Heart right ventricle (tissue), 16 donors: ENCODE data around the gene FHIT. TPM values are rescaled to one million over a fixed set of nuclear protein-coding genes. Genes with fewer than 3 reads are reported as not detected.

Experiments used
- ATAC-seq, 8 donors: fragments of 200-7000 bp; cut with Tn5 transposase; one replicate each; pipeline ENCODE4 v1.9.1; 2020; ENCODE audit warnings: mild to moderate bottlenecking in 8 of 8, moderate library complexity in 8 of 8, moderate number of reproducible peaks in 1 of 8
- DNase-seq, 2 donors: peaks; one replicate each; pipeline ENCODE4 v3.0.0-alpha.2; 2020
- H3K27ac ChIP-seq, 10 donors: fragments of 200-600 bp; sonication (generic) in 2 of 10; one replicate each; pipeline versions ENCODE4 v1.5.0 to v1.8.0; 2020 to 2022; ENCODE audit warnings: mild to moderate bottlenecking in 3 of 10
- H3K27me3 ChIP-seq, 7 donors: fragments of 200-600 bp; one replicate each; pipeline ENCODE4 v1.8.0; 2021 to 2022; ENCODE audit warnings: mild to moderate bottlenecking in 2 of 7
- H3K36me3 ChIP-seq, 9 donors: fragments of 200-600 bp; sonication (generic) in 1 of 9; one replicate each; pipeline versions ENCODE4 v1.5.0 to v1.8.0; 2020 to 2022; ENCODE audit warnings: mild to moderate bottlenecking in 2 of 9
- H3K4me1 ChIP-seq, 9 donors: fragments of 200-600 bp; sonication (generic) in 1 of 9; one replicate each; pipeline versions ENCODE4 v1.5.0 to v1.8.0; 2020 to 2022; ENCODE audit warnings: mild to moderate bottlenecking in 4 of 9
- H3K4me3 ChIP-seq, 10 donors: fragments of 200-600 bp; sonication (generic) in 2 of 10; one replicate each; pipeline versions ENCODE4 v1.5.0 to v1.8.0; 2020 to 2022; ENCODE audit warnings: mild to moderate bottlenecking in 7 of 10, moderate library complexity in 2 of 10
- H3K9me3 ChIP-seq, 11 donors: fragments of 200-600 bp in 10 of 11; sonication (generic) in 2 of 11; one replicate each; pipeline versions ENCODE4 v1.5.0 to v1.8.0; 2013 to 2022; ENCODE audit warnings: mild to moderate bottlenecking in 2 of 11, control low read depth in 1 of 11, moderate library complexity in 1 of 11
- WGBS, 2 donors: extraction: QIAGEN DNeasy Blood & Tissue Kit; methylation state at CpG; one replicate each; pipeline ENCODE4 v1.1.7; 2013; ENCODE audit warnings: inconsistent platforms in 1 of 2; 5-methylcytosine and 5-hydroxymethylcytosine counted together
- intact Hi-C, 10 donors: fragments of 100-400 bp; cut with DNase I; formaldehyde crosslinking; loops; one replicate each; pipeline versions ENCODE4 v1.11.1 to v1.14.2; 2022
- polyA plus RNA-seq, 2 donors: library from polyadenylated mRNA; stranded (reverse); fragments of 200-250 nt; gene quantifications; one replicate each; pipeline ENCODE4 v1.2.3, GENCODE V29; 2013
- total RNA-seq, 10 donors: library from RNA; stranded (reverse); fragmentation: NEBNext Ultra II Directional in 3 of 10; extraction: Animal tissue kit (Norgen Biotek cat#: 25700) in 3 of 10; gene quantifications; one replicate each; pipeline versions ENCODE4 v1.2.1 to v1.2.4, GENCODE V29; 2021 to 2023
- TF ChIP-seq, protein P1 (sequence below), 9 donors: fragments of 200-600 bp; sonication (generic) in 2 of 9; IDR thresholded peaks; one replicate each; pipeline versions ENCODE4 v1.5.0 to v1.8.0; 2021 to 2022; ENCODE audit warnings: antibody characterized with exemption in 9 of 9, mild to moderate bottlenecking in 5 of 9, moderate library complexity in 1 of 9
- donor health status: Arrhythmogenic right ventricular cardiomyopathy.
- donor health status: ischemic (EF 13 %, LVEDD 7.1; RV severe dilation, severe dysfunction).
- donor health status: healthy with polysubstance abuse.
- donor health status: DM: no; HTN: yes; CAD: no.
- donor health status: DM: no; HTN: no; CAD: no.
- donor health status: ischemic (EF 25% LVEDD 6.9; RV normal size, moderate dysfunction).
- donor health status: ischemic (EF 25% LVEDD 5.7; RV mildly dilated, moderate dysfunction).
- donor health status: healthy.
- donor health status: DM: yes; HTN: yes; CAD: no.
- donor health status: Ischemic cardiomyopathy.
- donor health status: ischemic (EF 35%, LVEDD 5.7; RV mildly dilated, moderate dysfunction).
- donor health status: nonischemic (EF 11% LVEDD 7.7; RV severe dilation, severe dysfunction).
- donor health status: DM: yes; HTN: yes; CAD: no.
- donor health status: PGD.
- donor health status: ischemic (EF 29% LVEDD 5.4; RV normal size, mild dysfunction).
- donor health status: nonischemic (EF 23%, LVEDD 6.1; RV moderate dilation, normal function).

Gene FHIT
- total and polyA plus RNA-seq, 12 donors: 4.7 to 25.5 (median 18.3) TPM

DNA sequence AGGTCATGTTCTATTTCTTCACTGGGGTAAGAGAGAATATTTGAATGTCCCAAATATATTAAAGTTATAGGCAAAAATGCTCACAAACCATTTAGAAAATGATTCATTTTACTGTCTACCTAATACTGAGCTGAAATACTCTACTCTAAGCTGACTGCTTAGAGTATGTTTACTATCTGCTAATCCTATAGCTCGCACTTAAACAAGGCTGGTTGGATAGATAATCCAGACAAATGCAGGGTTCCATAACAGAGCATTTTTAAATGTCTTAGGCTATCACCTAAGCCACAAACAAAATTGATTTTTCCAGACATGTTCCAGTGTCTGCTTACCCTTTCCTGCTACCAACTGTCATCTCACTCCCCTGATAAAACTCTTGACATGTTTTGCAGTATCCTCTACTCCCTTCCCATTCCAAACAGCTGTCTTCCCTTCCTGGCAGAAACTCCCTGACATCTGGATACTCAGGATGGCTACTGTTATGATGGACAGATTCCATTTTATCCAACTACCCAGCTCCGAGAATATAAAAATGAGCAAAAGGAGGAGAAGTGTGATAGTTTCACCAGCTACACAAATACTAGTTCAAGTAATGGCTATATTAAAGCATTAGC lies 1034.7 kb downstream of the FHIT start:
- H3K4me1 ChIP-seq: peaks cover 0 to 12% (median 0%) of the 10 kb centered on the region in 9 donors
- TF ChIP-seq, protein P1, sequence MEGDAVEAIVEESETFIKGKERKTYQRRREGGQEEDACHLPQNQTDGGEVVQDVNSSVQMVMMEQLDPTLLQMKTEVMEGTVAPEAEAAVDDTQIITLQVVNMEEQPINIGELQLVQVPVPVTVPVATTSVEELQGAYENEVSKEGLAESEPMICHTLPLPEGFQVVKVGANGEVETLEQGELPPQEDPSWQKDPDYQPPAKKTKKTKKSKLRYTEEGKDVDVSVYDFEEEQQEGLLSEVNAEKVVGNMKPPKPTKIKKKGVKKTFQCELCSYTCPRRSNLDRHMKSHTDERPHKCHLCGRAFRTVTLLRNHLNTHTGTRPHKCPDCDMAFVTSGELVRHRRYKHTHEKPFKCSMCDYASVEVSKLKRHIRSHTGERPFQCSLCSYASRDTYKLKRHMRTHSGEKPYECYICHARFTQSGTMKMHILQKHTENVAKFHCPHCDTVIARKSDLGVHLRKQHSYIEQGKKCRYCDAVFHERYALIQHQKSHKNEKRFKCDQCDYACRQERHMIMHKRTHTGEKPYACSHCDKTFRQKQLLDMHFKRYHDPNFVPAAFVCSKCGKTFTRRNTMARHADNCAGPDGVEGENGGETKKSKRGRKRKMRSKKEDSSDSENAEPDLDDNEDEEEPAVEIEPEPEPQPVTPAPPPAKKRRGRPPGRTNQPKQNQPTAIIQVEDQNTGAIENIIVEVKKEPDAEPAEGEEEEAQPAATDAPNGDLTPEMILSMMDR (IDR thresholded peaks at IDR 0.05): no peak
- no peaks in the 10 kb centered on the region for H3K27me3 ChIP-seq
- H3K4me3 ChIP-seq: no peak overlapping the region
- no peaks in the 10 kb centered on the region for H3K9me3 ChIP-seq
- 53 to 72% methylated on average over 2 of the region's 2 CpGs for WGBS, 2 donors
- no peak overlapping the region for H3K27ac ChIP-seq
- intact Hi-C loops: no loop called here
- ATAC-seq (no peak), DNase-seq (no peak)
- no peaks in the 10 kb centered on the region for H3K36me3 ChIP-seq

DNA sequence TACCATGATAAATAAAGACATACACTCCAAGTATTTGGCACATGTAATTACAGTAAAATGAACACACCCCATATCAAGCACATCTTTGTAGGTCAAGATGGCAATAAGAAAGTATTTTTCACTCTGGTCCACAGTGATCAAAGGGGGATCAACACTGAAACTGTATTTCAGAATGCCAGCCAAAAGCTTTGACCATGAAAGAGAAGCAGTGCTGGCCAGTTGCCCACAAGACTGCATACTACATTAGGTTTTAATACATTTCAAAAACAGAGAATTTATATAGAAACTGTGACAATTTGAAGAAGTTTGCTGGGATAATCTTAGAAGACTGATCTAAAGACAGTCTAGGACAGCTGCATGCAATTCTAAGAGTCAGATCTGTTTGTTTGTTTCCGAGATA lies 1035.3 kb downstream of the FHIT start:
- TF ChIP-seq, protein P1 (IDR thresholded peaks at IDR 0.05): no peak
- intact Hi-C loops: no loop called here
- H3K4me1 ChIP-seq: peaks cover 0 to 12% (median 0%) of the 10 kb centered on the region in 9 donors
- ATAC-seq: no peak
- no peak for DNase-seq
- H3K27ac ChIP-seq: no peak overlapping the region
- H3K36me3 ChIP-seq: no peaks in the 10 kb centered on the region
- no peak overlapping the region for H3K4me3 ChIP-seq
- H3K9me3 ChIP-seq: no peaks in the 10 kb centered on the region
- 76 to 91% methylated on average over 1 of the region's 1 CpG for WGBS, 2 donors
- H3K27me3 ChIP-seq: no peaks in the 10 kb centered on the region

DNA sequence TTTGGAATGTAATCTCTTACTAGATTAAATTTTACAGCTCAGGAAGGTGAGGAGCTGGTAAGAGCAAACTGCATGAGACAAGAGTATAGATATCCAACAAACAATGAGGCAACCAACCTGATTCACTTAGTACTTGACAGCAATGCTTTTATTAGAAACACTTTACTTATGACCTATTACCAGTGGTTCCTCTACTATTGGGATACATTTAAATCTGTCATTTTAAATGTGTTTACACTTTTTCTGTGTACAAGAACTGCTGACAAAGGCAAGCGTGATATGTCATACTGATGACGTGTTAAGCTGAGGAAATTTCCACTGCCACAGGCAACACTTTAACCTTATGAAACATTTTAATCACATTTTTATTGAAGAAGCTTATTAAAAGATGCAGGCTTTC lies 1043.3 kb downstream of the FHIT start:
- 52 to 58% methylated on average over 2 of the region's 2 CpGs for WGBS, 2 donors
- DNase-seq (no peak), ATAC-seq (peak in 1 of 8 donors; percentile 62)
- intact Hi-C loops: no loop called here
- Histone ChIP-seq H3K27me3 (no peaks in the 10 kb centered on the region), H3K4me3 (no peak overlapping the region), H3K4me1 (no peaks in the 10 kb centered on the region), H3K27ac (no peak overlapping the region), H3K9me3 (no peaks in the 10 kb centered on the region), H3K36me3 (no peaks in the 10 kb centered on the region)
- TF ChIP-seq, protein P1 (IDR thresholded peaks at IDR 0.05): no peak

DNA sequence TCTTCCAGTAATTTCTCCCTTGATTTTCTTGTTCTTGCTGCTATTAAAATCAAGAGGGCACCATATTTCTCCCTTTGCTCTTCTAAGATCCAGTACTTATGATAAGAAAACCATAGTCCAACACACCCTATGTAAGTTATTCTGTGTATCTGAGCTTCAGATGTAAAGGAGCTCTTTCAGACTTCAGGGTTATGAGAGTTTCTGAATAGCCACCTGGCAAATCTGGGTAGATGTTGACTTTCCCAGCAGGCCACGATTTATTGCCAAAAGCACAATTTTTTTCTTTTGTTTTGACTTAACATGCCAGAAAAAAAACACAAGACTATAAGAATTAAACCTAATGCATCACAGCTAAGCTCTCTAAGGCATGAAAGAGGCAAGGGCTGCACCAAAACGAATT lies 1045.0 kb downstream of the FHIT start:
- H3K27me3 ChIP-seq: no peaks in the 10 kb centered on the region
- no peak overlapping the region for H3K27ac ChIP-seq
- TF ChIP-seq, protein P1 (IDR thresholded peaks at IDR 0.05): no peak
- no peak for DNase-seq
- no peak overlapping the region for H3K4me3 ChIP-seq
- no peaks in the 10 kb centered on the region for H3K4me1 ChIP-seq
- H3K9me3 ChIP-seq: no peaks in the 10 kb centered on the region
- 61 to 69% methylated on average over 2 of the region's 2 CpGs for WGBS, 2 donors
- no peak for ATAC-seq
- H3K36me3 ChIP-seq: no peaks in the 10 kb centered on the region
- intact Hi-C loops: no loop called here
